ENCODE data around the gene HNRNPU.
"Not testable (repeated sequence)": the region's sequence is repeated elsewhere in the genome, so short reads cannot be mapped to it uniquely, and the experiment has no call there.

Gene HNRNPU

GRCh38 chr1:244839656-244840055 lies 24.7 kb downstream of the HNRNPU start:
- DNase-seq, result no peak

- DNase-seq, result no peak
Observed at GRCh38 chr1:244837597-244838258, 26.6 kb downstream of the HNRNPU start.

- no peak for DNase-seq
Observed at GRCh38 chr1:244836584-244836983, 27.8 kb downstream of the HNRNPU start.

GRCh38 chr1:244836135-244836521 lies 28.2 kb downstream of the HNRNPU start:
- peak; percentile 63 for DNase-seq

GRCh38 chr1:244835276-244836134 lies 28.8 kb downstream of the HNRNPU start, which contains the start of gene COX20:
COX20 (plus strand) TSS chr1:244835658; CDS start chr1:244835715, 57 bp downstream.
- DNase-seq, result peak; percentile 97

- DNase-seq, result no peak
Observed at GRCh38 chr1:244834543-244835275, 29.6 kb downstream of the HNRNPU start.

GRCh38 chr1:244833734-244834542 lies 30.4 kb downstream of the HNRNPU start:
- peak; percentile 79 for DNase-seq

GRCh38 chr1:244833260-244833659 lies 31.1 kb downstream of the HNRNPU start:
- not testable (repeated sequence) for DNase-seq

- DNase-seq, result no peak
Observed at GRCh38 chr1:244830639-244831038, 33.7 kb downstream of the HNRNPU start.

GRCh38 chr1:244826712-244827111 lies 37.6 kb downstream of the HNRNPU start:
- DNase-seq, result no peak

- DNase-seq, result no peak
Observed at GRCh38 chr1:244822878-244823277, 41.5 kb downstream of the HNRNPU start.

- DNase-seq, result no peak
Observed at GRCh38 chr1:244821134-244821533, 43.2 kb downstream of the HNRNPU start.

- DNase-seq, result no peak
Observed at GRCh38 chr1:244820131-244820530, 44.2 kb downstream of the HNRNPU start.

GRCh38 chr1:244817415-244817894 lies 46.9 kb downstream of the HNRNPU start:
- no peak for DNase-seq

- no peak for DNase-seq
Observed at GRCh38 chr1:244815600-244816099, 48.7 kb downstream of the HNRNPU start.

- DNase-seq, result no peak
Observed at GRCh38 chr1:244813327-244813726, 51.0 kb downstream of the HNRNPU start.

- no peak for DNase-seq
Observed at GRCh38 chr1:244810221-244810620, 54.1 kb downstream of the HNRNPU start.

- no peak for DNase-seq
Observed at GRCh38 chr1:244807138-244807537, 57.2 kb downstream of the HNRNPU start.

- no peak for DNase-seq
Observed at GRCh38 chr1:244804841-244805240, 59.5 kb downstream of the HNRNPU start.

- DNase-seq, result no peak
Observed at GRCh38 chr1:244802556-244803239, 61.6 kb downstream of the HNRNPU start.

- no peak for DNase-seq
Observed at GRCh38 chr1:244802041-244802440, 62.3 kb downstream of the HNRNPU start.

GRCh38 chr1:244801246-244801645 lies 63.1 kb downstream of the HNRNPU start:
- no peak for DNase-seq

Data from right forelimb (tissue), 1 donor.